ENCODE measurements around the gene PLA2R1.

The PLA2R1 gene

GRCh38 chr2:160007111-160007510, 55.3 kb downstream of the PLA2R1 start:
- no peak overlapping the region for H3K4me3 ChIP-seq (ENCODE audit: low read depth, low read length)
- no peak for TF ChIP-seq CTCF (IDR thresholded peaks at IDR 0.05; ENCODE audit: low read depth, low read length, missing control alignments)
- DNase-seq (ENCODE audit: low read depth): no peak
- in situ Hi-C loops (cut with HindIII; ENCODE audit: low sequenced_read_pairs): no loop called here

- no peak overlapping the region for H3K4me3 ChIP-seq (ENCODE audit: low read depth, low read length)
- in situ Hi-C loops (cut with HindIII; ENCODE audit: low sequenced_read_pairs): no loop called here
- DNase-seq (ENCODE audit: low read depth): no peak
- no peak for TF ChIP-seq CTCF (IDR thresholded peaks at IDR 0.05; ENCODE audit: low read depth, low read length, missing control alignments)
These were observed 55.9 kb downstream of the PLA2R1 start for GRCh38 chr2:160006475-160006874.

GRCh38 chr2:160005908-160006307, 56.5 kb downstream of the PLA2R1 start:
- no peak for TF ChIP-seq CTCF (IDR thresholded peaks at IDR 0.05; ENCODE audit: low read depth, low read length, missing control alignments)
- no peak for DNase-seq (ENCODE audit: low read depth)
- H3K4me3 ChIP-seq (ENCODE audit: low read depth, low read length): no peak overlapping the region
- in situ Hi-C loops (cut with HindIII; ENCODE audit: low sequenced_read_pairs): no loop called here

- DNase-seq (ENCODE audit: low read depth): no peak
- TF ChIP-seq CTCF (IDR thresholded peaks at IDR 0.05; ENCODE audit: low read depth, low read length, missing control alignments): no peak
- in situ Hi-C loops (cut with HindIII; ENCODE audit: low sequenced_read_pairs): no loop called here
These were observed 56.9 kb downstream of the PLA2R1 start for GRCh38 chr2:160005476-160005875.

GRCh38 chr2:159998961-159999360, 63.5 kb downstream of the PLA2R1 start:
- in situ Hi-C loops (cut with HindIII; ENCODE audit: low sequenced_read_pairs): no loop called here
- DNase-seq (ENCODE audit: low read depth): no peak
- no peak for TF ChIP-seq CTCF (IDR thresholded peaks at IDR 0.05; ENCODE audit: low read depth, low read length, missing control alignments)
- H3K4me3 ChIP-seq (ENCODE audit: low read depth, low read length): no peak overlapping the region

More at GRCh38 chr2:160005476-160005875, 56.9 kb downstream of the PLA2R1 start:
- no peak overlapping the region for H3K4me3 ChIP-seq (ENCODE audit: low read depth, low read length)

GRCh38 chr2:159998243-159998642, 64.2 kb downstream of the PLA2R1 start:
- H3K4me3 ChIP-seq (ENCODE audit: low read depth, low read length): no peak overlapping the region
- no peak for DNase-seq (ENCODE audit: low read depth)
- in situ Hi-C loops (cut with HindIII; ENCODE audit: low sequenced_read_pairs): no loop called here
- TF ChIP-seq CTCF (IDR thresholded peaks at IDR 0.05; ENCODE audit: low read depth, low read length, missing control alignments): no peak

Measured in astrocyte of the cerebellum (primary cell).